Measurements from ENCODE around the gene TMEM163.
"Not testable (repeated sequence)": the region's sequence is repeated elsewhere in the genome, so short reads cannot be mapped to it uniquely, and the experiment has no call there.

TMEM163 gene

GRCh38 chr2:134725876-134726275 lies 7.1 kb upstream of the TMEM163 start:
- Histone ChIP-seq H3K4me3 (no peak overlapping the region), H3K27ac (no peak overlapping the region)

- Histone ChIP-seq H3K27ac (no peak overlapping the region), H3K4me3 (no peak overlapping the region)
These were observed 5.5 kb upstream of the TMEM163 start for GRCh38 chr2:134724341-134724740.

GRCh38 chr2:134723742-134724141 lies 4.9 kb upstream of the TMEM163 start:
- H3K27ac ChIP-seq, H3K4me3 ChIP-seq: not testable (repeated sequence)

GRCh38 chr2:134722728-134723127 lies 3.9 kb upstream of the TMEM163 start:
- H3K4me3 ChIP-seq: no peak overlapping the region

GRCh38 chr2:134721596-134721995 lies 2.8 kb upstream of the TMEM163 start:
- Histone ChIP-seq H3K27ac (no peak overlapping the region), H3K4me3 (no peak overlapping the region)

More at GRCh38 chr2:134722728-134723127, 3.9 kb upstream of the TMEM163 start:
- no peak overlapping the region for H3K27ac ChIP-seq

GRCh38 chr2:134718023-134718816 lies 580 bp downstream of the TMEM163 start:
- peak overlapping the region; percentile 20 to 40 (median 24) for H3K4me3 ChIP-seq
- no peak overlapping the region for H3K27ac ChIP-seq

- Histone ChIP-seq H3K27ac (no peak overlapping the region), H3K4me3 (peak overlapping the region in 3 of 7 experiments; percentile 22 to 36 (median 23))
These were observed 1.3 kb downstream of the TMEM163 start for GRCh38 chr2:134717286-134718022.

GRCh38 chr2:134716721-134717243 lies 2.0 kb downstream of the TMEM163 start:
- Histone ChIP-seq H3K27ac (no peak overlapping the region), H3K4me3 (no peak overlapping the region)

GRCh38 chr2:134715932-134716643 lies 2.7 kb downstream of the TMEM163 start:
- Histone ChIP-seq H3K4me3 (no peak overlapping the region), H3K27ac (no peak overlapping the region)

- Histone ChIP-seq H3K4me3 (no peak overlapping the region), H3K27ac (no peak overlapping the region)
These were observed 4.6 kb downstream of the TMEM163 start for GRCh38 chr2:134714228-134714627.

GRCh38 chr2:134713606-134714005 lies 5.2 kb downstream of the TMEM163 start:
- Histone ChIP-seq H3K27ac (no peak overlapping the region), H3K4me3 (no peak overlapping the region)

GRCh38 chr2:134713176-134713575 lies 5.6 kb downstream of the TMEM163 start:
- H3K27ac ChIP-seq: no peak overlapping the region
- no peak overlapping the region for H3K4me3 ChIP-seq

- Histone ChIP-seq H3K27ac (no peak overlapping the region), H3K4me3 (no peak overlapping the region)
These were observed 6.1 kb downstream of the TMEM163 start for GRCh38 chr2:134712736-134713135.

GRCh38 chr2:134712299-134712698 lies 6.5 kb downstream of the TMEM163 start:
- Histone ChIP-seq H3K27ac (no peak overlapping the region), H3K4me3 (no peak overlapping the region)

- Histone ChIP-seq H3K27ac (no peak overlapping the region), H3K4me3 (no peak overlapping the region)
These were observed 7.1 kb downstream of the TMEM163 start for GRCh38 chr2:134711692-134712091.

GRCh38 chr2:134707330-134707676 lies 11.5 kb downstream of the TMEM163 start:
- H3K27ac ChIP-seq: no peak overlapping the region
- no peak overlapping the region for H3K4me3 ChIP-seq

- no peak overlapping the region for H3K27ac ChIP-seq
- no peak overlapping the region for H3K4me3 ChIP-seq
These were observed 12.0 kb downstream of the TMEM163 start for GRCh38 chr2:134706587-134707329.

- Histone ChIP-seq H3K27ac (no peak overlapping the region), H3K4me3 (no peak overlapping the region)
These were observed 12.8 kb downstream of the TMEM163 start for GRCh38 chr2:134705861-134706586.

GRCh38 chr2:134704173-134704572 lies 14.6 kb downstream of the TMEM163 start:
- H3K4me3 ChIP-seq: no peak overlapping the region

More at GRCh38 chr2:134704173-134704572, 14.6 kb downstream of the TMEM163 start:
- no peak overlapping the region for H3K27ac ChIP-seq

Measured in skin epidermis (tissue), 12 donors.